Measurements from ENCODE around the gene SPATA4. TPM values are rescaled to one million over a fixed set of nuclear protein-coding genes. Genes with fewer than 3 reads are reported as not detected.

SPATA4 gene
- total and polyA plus RNA-seq, 7 donors, result 0.08 to 1.7 (median 0.75) TPM

- no peak overlapping the region for H3K4me3 ChIP-seq
- DNase-seq (no peak), ATAC-seq (peak; percentile 32 to 50 (median 46))
- no peaks in the 10 kb centered on the region for H3K4me1 ChIP-seq
- H3K27me3 ChIP-seq (ENCODE audit: insufficient read depth in 3 of 3, low read length in 2 of 3), result no peaks in the 10 kb centered on the region
- H3K27ac ChIP-seq, result peak overlapping the region; percentile 39
- intact Hi-C loops (cut with DNase I), result loop anchor here in 1 of 2 donors (10.0 kb wide), 1 partner anchor 55 kb away; no protein-coding TSS in a partner anchor
- H3K9me3 ChIP-seq, result no peaks in the 10 kb centered on the region
- H3K36me3 ChIP-seq (ENCODE audit: insufficient read depth in 1 of 2, low read depth in 1 of 2), result peaks cover 0 to 16% of the 10 kb centered on the region in 2 donors
- no peak for TF ChIP-seq CTCF (IDR thresholded peaks at IDR 0.05)
- WGBS, 3 donors, result 86 to 93% (median 88%) methylated on average over 3 of the region's 3 CpGs
Measured at GRCh38 chr4:176210101-176210500, 14.7 kb upstream of the SPATA4 start.

GRCh38 chr4:176209535-176209934, 14.2 kb upstream of the SPATA4 start:
- no peak for DNase-seq
- peak; percentile 20 to 33 (median 26) for ATAC-seq
- peaks cover 0 to 11% of the 10 kb centered on the region in 2 donors for H3K36me3 ChIP-seq (ENCODE audit: insufficient read depth in 1 of 2, low read depth in 1 of 2)
- WGBS, 3 donors, result 67 to 83% (median 68%) methylated on average over 4 of the region's 4 CpGs
- H3K4me1 ChIP-seq, result no peaks in the 10 kb centered on the region
- H3K4me3 ChIP-seq, result no peak overlapping the region
- no peaks in the 10 kb centered on the region for H3K9me3 ChIP-seq
- no peak for TF ChIP-seq CTCF (IDR thresholded peaks at IDR 0.05)
- H3K27me3 ChIP-seq (ENCODE audit: insufficient read depth in 3 of 3, low read length in 2 of 3), result no peaks in the 10 kb centered on the region
- H3K27ac ChIP-seq, result peak overlapping the region; percentile 39
- intact Hi-C loops (cut with DNase I), result no loop called here

GRCh38 chr4:176207839-176208238, 12.5 kb upstream of the SPATA4 start:
- H3K27me3 ChIP-seq (ENCODE audit: insufficient read depth in 3 of 3, low read length in 2 of 3), result no peaks in the 10 kb centered on the region
- 84 to 94% (median 93%) methylated on average over 5 of the region's 5 CpGs for WGBS, 3 donors
- no peak overlapping the region for H3K4me3 ChIP-seq
- no peaks in the 10 kb centered on the region for H3K4me1 ChIP-seq
- H3K36me3 ChIP-seq (ENCODE audit: insufficient read depth in 1 of 2, low read depth in 1 of 2), result no peaks in the 10 kb centered on the region
- no peaks in the 10 kb centered on the region for H3K9me3 ChIP-seq
- ATAC-seq (no peak), DNase-seq (no peak)
- no peak overlapping the region for H3K27ac ChIP-seq
- intact Hi-C loops (cut with DNase I), result no loop called here
- TF ChIP-seq CTCF (IDR thresholded peaks at IDR 0.05), result no peak

GRCh38 chr4:176205299-176205698, 9.9 kb upstream of the SPATA4 start:
- ATAC-seq (no peak), DNase-seq (no peak)
- TF ChIP-seq CTCF (IDR thresholded peaks at IDR 0.05), result no peak
- Histone ChIP-seq H3K4me1 (no peaks in the 10 kb centered on the region), H3K36me3 (ENCODE audit: insufficient read depth in 1 of 2, low read depth in 1 of 2) (no peaks in the 10 kb centered on the region), H3K9me3 (no peaks in the 10 kb centered on the region), H3K27me3 (ENCODE audit: insufficient read depth in 3 of 3, low read length in 2 of 3) (no peaks in the 10 kb centered on the region), H3K27ac (no peak overlapping the region), H3K4me3 (no peak overlapping the region)
- intact Hi-C loops (cut with DNase I), result no loop called here
- WGBS, 3 donors, result 57 to 77% (median 68%) methylated on average over 4 of the region's 4 CpGs

- no peak for TF ChIP-seq CTCF (IDR thresholded peaks at IDR 0.05)
- H3K9me3 ChIP-seq, result no peaks in the 10 kb centered on the region
- WGBS, 3 donors, result 72 to 82% (median 79%) methylated on average over 8 of the region's 8 CpGs
- H3K27ac ChIP-seq, result no peak overlapping the region
- ATAC-seq, result no peak
- H3K36me3 ChIP-seq (ENCODE audit: insufficient read depth in 1 of 2, low read depth in 1 of 2), result no peaks in the 10 kb centered on the region
- no peak for DNase-seq
- H3K4me1 ChIP-seq, result peaks cover 3% of the 10 kb centered on the region
- no peak overlapping the region for H3K4me3 ChIP-seq
- H3K27me3 ChIP-seq (ENCODE audit: insufficient read depth in 3 of 3, low read length in 2 of 3), result no peaks in the 10 kb centered on the region
- intact Hi-C loops (cut with DNase I), result loop anchor here in 1 of 2 donors (5.0 kb wide), 1 partner anchor 119 kb away; the partner anchor contains the start of gene SPCS3
Measured at GRCh38 chr4:176198316-176198903, 3.0 kb upstream of the SPATA4 start.

Data from psoas muscle (tissue), 8 donors.